Fibroblast of lung (primary cell): ENCODE results near the gene STARD13.

ENCODE experiments used
- CTCF ChIP-seq, 2 donors: IDR thresholded peaks in 1 of 2; conservative IDR thresholded peaks in 1 of 2; 1 replicate in 1 of 2; 2 replicates in 1 of 2; pipeline ENCODE4 v1.5.1; 2011 to 2012; ENCODE audit warnings: low read length in 2 of 2, control low read depth in 1 of 2, inconsistent platforms in 1 of 2, low read depth in 1 of 2, mild to moderate bottlenecking in 1 of 2
- EZH2 ChIP-seq: IDR thresholded peaks from 2 replicates; pipeline ENCODE4 v1.5.1; 2012; ENCODE audit warnings: low read length, control low read depth, mild to moderate bottlenecking; ENCODE audit errors: missing control alignments

DNA sequence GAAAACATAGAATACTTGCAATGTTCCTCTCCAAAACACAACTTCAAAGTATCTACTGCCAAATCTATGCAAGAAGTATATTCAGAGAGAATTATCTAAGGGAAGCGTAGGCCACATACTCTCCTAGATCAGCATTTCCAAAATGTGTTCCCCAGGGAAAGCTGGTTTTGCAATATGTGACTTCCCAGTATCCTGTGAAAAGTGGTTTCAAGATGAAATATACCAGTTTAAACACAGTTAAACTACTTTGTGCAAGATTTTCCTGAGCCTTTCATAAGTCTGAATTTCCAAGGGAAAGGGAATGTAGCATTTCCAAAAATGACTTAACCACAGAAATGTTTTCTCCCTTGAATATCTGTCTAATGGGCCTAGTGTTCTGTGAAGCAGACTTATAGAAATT is 7.6 kb downstream of the STARD13 start:
- TF ChIP-seq CTCF (conservative IDR thresholded peaks at IDR 0.05 in 1 of 2, IDR thresholded peaks at IDR 0.05 in 1 of 2; ENCODE audit: low read depth in 1 of 2, low read length in 2 of 2), result no peak
- TF ChIP-seq EZH2, result no peak
